Neural cell (in vitro differentiated cells): Measurements from ENCODE around the gene ESR2. TPM values are rescaled to one million over a fixed set of nuclear protein-coding genes. Genes with fewer than 3 reads are reported as not detected.

Source experiments
- H2AFZ ChIP-seq: fragments of 200-600, 300-800 bp; sonication (generic), shearing (Covaris generic); 2 replicates; pipeline ENCODE4 v1.6.0; 2014; ENCODE audit warnings: low read depth, mild to moderate bottlenecking, antibody characterized with exemption, low read length, moderate library complexity
- H3F3A ChIP-seq: fragments of 200-600 bp; shearing (Covaris generic); 2 replicates; pipeline ENCODE4 v1.6.1; 2016; ENCODE audit warnings: mild to moderate bottlenecking, moderate library complexity, mixed read lengths, antibody characterized with exemption, low read length; ENCODE audit not compliant: insufficient read depth, poor library complexity, severe bottlenecking
- H3K27ac ChIP-seq: fragments of 200-600, 300-800 bp; sonication (generic), shearing (Covaris generic); 2 replicates; pipeline ENCODE4 v1.5.1; 2014; ENCODE audit warnings: mild to moderate bottlenecking, low read length, moderate library complexity
- H3K27me3 ChIP-seq: fragments of 300-800, 200-600 bp; sonication (generic), shearing (Covaris generic); 2 replicates; pipeline ENCODE4 v1.6.0; 2014; ENCODE audit warnings: mild to moderate bottlenecking, low read depth, low read length, moderate library complexity; ENCODE audit not compliant: insufficient read depth
- H3K36me3 ChIP-seq: fragments of 300-800, 200-600 bp; sonication (generic), shearing (Covaris generic); 2 replicates; pipeline ENCODE4 v1.5.1; 2014; ENCODE audit warnings: mild to moderate bottlenecking, antibody characterized with exemption, low read length, moderate library complexity; ENCODE audit not compliant: insufficient read depth
- H3K4me2 ChIP-seq: fragments of 300-800, 200-600 bp; sonication (generic), shearing (Covaris generic); 2 replicates; pipeline ENCODE4 v1.6.0; 2014; ENCODE audit warnings: mild to moderate bottlenecking, low read length
- H3K4me3 ChIP-seq: fragments of 300-800, 200-600 bp; sonication (generic), shearing (Covaris generic); 2 replicates; pipeline ENCODE4 v1.5.1; 2014; ENCODE audit warnings: mild to moderate bottlenecking, low read length, moderate library complexity
- H3K79me2 ChIP-seq: fragments of 200-600 bp; shearing (Covaris generic); replicated peaks from 2 replicates; pipeline ENCODE4 v1.6.0; 2014; ENCODE audit warnings: mild to moderate bottlenecking, low read length, moderate library complexity; ENCODE audit not compliant: insufficient read depth
- H3K9ac ChIP-seq: fragments of 300-800, 200-600 bp; sonication (generic), shearing (Covaris generic); 2 replicates; pipeline ENCODE4 v1.6.1; 2016; ENCODE audit warnings: mild to moderate bottlenecking, low read length, mixed read lengths
- H3K9me2 ChIP-seq: fragments of 200-600 bp; shearing (Covaris generic); 2 replicates; pipeline ENCODE4 v1.6.1; 2016; ENCODE audit warnings: mild to moderate bottlenecking, low read length, mixed read lengths; ENCODE audit not compliant: insufficient read depth
- H3K9me3 ChIP-seq: fragments of 200-600, 300-800 bp; sonication (generic), shearing (Covaris generic); 2 replicates; pipeline ENCODE4 v1.6.1; 2016; ENCODE audit warnings: mild to moderate bottlenecking, mixed run types, low read length, moderate library complexity, mixed read lengths
- H4K20me1 ChIP-seq: fragments of 200-600 bp; shearing (Covaris generic); 2 replicates; pipeline ENCODE4 v1.6.1; 2016; ENCODE audit warnings: mild to moderate bottlenecking, mixed run types; ENCODE audit not compliant: insufficient read depth
- EP300 ChIP-seq: fragments of 450-650 bp; conservative IDR thresholded peaks from 2 replicates; pipeline ENCODE4 v1.6.1; 2014; ENCODE audit warnings: antibody characterized with exemption, mild to moderate bottlenecking, moderate library complexity; ENCODE audit not compliant: poor library complexity, severe bottlenecking
- EZH2 ChIP-seq: fragments of 200-600, 300-800 bp; shearing (Covaris generic), sonication (generic); IDR thresholded peaks from 2 replicates; pipeline ENCODE4 v1.6.1; 2014; ENCODE audit warnings: antibody characterized with exemption, low read length, borderline replicate concordance, mild to moderate bottlenecking; ENCODE audit not compliant: insufficient read depth, poor library complexity, severe bottlenecking
- MXI1 ChIP-seq: fragments of 450-650 bp; conservative IDR thresholded peaks from 2 replicates; pipeline ENCODE4 v1.6.1; 2014; ENCODE audit warnings: antibody characterized with exemption, mild to moderate bottlenecking; ENCODE audit not compliant: poor library complexity, severe bottlenecking
- POLR2AphosphoS5 ChIP-seq: IDR thresholded peaks from 2 replicates; pipeline ENCODE4 v1.6.1; 2012
- RAD21 ChIP-seq: fragments of 450-650 bp; conservative IDR thresholded peaks from 2 replicates; pipeline ENCODE4 v1.6.1; 2014; ENCODE audit warnings: antibody characterized with exemption, mild to moderate bottlenecking, moderate library complexity
- SMC3 ChIP-seq: fragments of 450-650 bp; conservative IDR thresholded peaks from 2 replicates; pipeline ENCODE4 v1.6.1; 2014; ENCODE audit warnings: antibody characterized with exemption, mild to moderate bottlenecking, moderate library complexity; ENCODE audit not compliant: poor library complexity
- TAF1 ChIP-seq: IDR thresholded peaks from 2 replicates; pipeline ENCODE4 v1.6.1; 2012; ENCODE audit warnings: low read depth
- polyA plus RNA-seq: library from polyadenylated mRNA; depleted of rRNA; stranded (reverse); fragments of >200 nt; gene quantifications from 2 replicates; pipeline ENCODE4 v1.2.3, GENCODE V29; 2014
- TF ChIP-seq, protein P1 (sequence below): IDR thresholded peaks from 2 replicates; pipeline ENCODE4 v1.6.1; 2012; ENCODE audit warnings: borderline replicate concordance
- TF ChIP-seq, protein P2 (sequence below): fragments of 450-650 bp; IDR thresholded peaks from 2 replicates; pipeline ENCODE4 v1.5.1; 2014; ENCODE audit warnings: antibody characterized with exemption, mild to moderate bottlenecking, moderate library complexity; ENCODE audit not compliant: poor library complexity, severe bottlenecking

ESR2 gene
- polyA plus RNA-seq, 1 donor from 2014 or later: 0.35 TPM

DNA sequence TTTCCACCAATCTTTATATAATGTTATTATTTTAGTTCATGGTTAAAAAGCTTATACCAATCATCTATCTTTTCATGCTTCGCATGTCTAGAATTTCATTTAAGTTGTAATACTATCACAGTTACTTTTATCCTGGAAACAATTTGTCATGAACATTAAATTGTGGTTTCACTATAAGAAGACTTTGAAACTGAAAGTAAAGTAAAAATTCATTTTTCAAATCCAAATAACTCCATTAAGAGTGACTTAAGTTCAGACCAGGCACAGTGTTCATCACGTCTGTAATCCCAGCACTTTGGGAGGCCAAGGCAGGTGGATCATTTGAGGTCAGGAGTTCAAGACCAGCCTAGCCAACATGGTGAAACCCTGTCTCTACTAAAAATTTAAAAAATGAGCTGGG, 12.4 kb downstream of the ESR2 start:
- Histone ChIP-seq H3K9ac (no peak overlapping the region), H3K4me3 (no peak overlapping the region), H3K27ac (no peak overlapping the region), H3K79me2 (no peaks in the 10 kb centered on the region), H4K20me1 (no peaks in the 10 kb centered on the region), H3K4me2 (no peak overlapping the region), H3F3A (no peaks in the 10 kb centered on the region), H2AFZ (no peak overlapping the region), H3K9me3 (no peaks in the 10 kb centered on the region), H3K27me3 (no peaks in the 10 kb centered on the region), H3K36me3 (no peaks in the 10 kb centered on the region), H3K9me2 (no peaks in the 10 kb centered on the region)
- TF ChIP-seq, protein P1, sequence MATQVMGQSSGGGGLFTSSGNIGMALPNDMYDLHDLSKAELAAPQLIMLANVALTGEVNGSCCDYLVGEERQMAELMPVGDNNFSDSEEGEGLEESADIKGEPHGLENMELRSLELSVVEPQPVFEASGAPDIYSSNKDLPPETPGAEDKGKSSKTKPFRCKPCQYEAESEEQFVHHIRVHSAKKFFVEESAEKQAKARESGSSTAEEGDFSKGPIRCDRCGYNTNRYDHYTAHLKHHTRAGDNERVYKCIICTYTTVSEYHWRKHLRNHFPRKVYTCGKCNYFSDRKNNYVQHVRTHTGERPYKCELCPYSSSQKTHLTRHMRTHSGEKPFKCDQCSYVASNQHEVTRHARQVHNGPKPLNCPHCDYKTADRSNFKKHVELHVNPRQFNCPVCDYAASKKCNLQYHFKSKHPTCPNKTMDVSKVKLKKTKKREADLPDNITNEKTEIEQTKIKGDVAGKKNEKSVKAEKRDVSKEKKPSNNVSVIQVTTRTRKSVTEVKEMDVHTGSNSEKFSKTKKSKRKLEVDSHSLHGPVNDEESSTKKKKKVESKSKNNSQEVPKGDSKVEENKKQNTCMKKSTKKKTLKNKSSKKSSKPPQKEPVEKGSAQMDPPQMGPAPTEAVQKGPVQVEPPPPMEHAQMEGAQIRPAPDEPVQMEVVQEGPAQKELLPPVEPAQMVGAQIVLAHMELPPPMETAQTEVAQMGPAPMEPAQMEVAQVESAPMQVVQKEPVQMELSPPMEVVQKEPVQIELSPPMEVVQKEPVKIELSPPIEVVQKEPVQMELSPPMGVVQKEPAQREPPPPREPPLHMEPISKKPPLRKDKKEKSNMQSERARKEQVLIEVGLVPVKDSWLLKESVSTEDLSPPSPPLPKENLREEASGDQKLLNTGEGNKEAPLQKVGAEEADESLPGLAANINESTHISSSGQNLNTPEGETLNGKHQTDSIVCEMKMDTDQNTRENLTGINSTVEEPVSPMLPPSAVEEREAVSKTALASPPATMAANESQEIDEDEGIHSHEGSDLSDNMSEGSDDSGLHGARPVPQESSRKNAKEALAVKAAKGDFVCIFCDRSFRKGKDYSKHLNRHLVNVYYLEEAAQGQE: no peak
- TF ChIP-seq EZH2 (no peak), POLR2AphosphoS5 (no peak), RAD21 (no peak), MXI1 (no peak), SMC3 (no peak), TAF1 (no peak), EP300 (no peak)
- TF ChIP-seq, protein P2, sequence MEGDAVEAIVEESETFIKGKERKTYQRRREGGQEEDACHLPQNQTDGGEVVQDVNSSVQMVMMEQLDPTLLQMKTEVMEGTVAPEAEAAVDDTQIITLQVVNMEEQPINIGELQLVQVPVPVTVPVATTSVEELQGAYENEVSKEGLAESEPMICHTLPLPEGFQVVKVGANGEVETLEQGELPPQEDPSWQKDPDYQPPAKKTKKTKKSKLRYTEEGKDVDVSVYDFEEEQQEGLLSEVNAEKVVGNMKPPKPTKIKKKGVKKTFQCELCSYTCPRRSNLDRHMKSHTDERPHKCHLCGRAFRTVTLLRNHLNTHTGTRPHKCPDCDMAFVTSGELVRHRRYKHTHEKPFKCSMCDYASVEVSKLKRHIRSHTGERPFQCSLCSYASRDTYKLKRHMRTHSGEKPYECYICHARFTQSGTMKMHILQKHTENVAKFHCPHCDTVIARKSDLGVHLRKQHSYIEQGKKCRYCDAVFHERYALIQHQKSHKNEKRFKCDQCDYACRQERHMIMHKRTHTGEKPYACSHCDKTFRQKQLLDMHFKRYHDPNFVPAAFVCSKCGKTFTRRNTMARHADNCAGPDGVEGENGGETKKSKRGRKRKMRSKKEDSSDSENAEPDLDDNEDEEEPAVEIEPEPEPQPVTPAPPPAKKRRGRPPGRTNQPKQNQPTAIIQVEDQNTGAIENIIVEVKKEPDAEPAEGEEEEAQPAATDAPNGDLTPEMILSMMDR: no peak

DNA sequence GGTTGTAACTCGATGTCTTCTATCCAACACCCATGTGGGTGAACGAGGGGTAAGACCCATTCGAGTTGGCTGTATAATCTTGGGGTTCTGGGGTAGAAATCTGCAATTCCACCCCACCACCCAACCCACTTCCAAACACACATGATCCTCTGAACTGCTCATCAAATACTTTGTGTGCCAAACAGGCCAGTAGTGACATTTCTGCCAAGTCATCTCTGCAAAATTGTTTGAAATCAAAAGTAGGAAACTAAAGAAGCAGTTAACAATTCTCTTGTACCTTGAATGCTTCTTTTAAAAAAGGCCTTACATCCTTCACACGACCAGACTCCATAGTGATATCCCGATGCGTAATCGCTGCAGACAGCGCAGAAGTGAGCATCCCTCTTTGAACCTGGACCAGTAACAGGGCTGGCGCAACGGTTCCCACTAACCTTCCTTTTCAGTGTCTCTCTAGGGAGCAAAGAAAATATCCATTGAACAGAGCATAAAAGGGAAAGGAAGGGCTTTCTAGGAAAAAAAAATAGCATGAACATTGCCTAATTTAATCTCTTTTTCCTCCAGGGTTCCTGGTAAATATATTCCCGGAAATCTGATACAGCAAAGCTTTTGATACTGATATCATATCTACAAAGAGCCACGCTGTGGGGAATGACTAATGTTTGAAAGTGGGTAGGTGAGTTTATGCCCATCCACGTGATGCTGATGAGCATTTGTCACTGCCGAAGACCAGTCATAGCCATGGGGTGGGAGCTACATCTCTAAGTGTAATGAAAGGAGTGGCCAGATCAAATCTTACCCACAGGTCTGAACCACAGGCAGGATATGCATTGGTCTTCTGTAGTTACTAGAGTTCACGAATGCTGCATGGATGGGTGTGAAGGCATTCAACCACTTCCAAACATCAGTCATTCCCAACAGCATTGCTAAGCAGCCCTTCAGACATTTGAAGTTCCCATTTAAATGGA, 14.2 kb downstream of the ESR2 start:
- no peaks in the 10 kb centered on the region for H3K36me3 ChIP-seq
- no peaks in the 10 kb centered on the region for H4K20me1 ChIP-seq
- H3K27ac ChIP-seq: no peak overlapping the region
- no peaks in the 10 kb centered on the region for H3K9me3 ChIP-seq
- no peaks in the 10 kb centered on the region for H3K27me3 ChIP-seq
- TF ChIP-seq, protein P2: no peak
- TF ChIP-seq EZH2 (no peak), TAF1 (no peak), SMC3 (no peak), MXI1 (no peak), POLR2AphosphoS5 (no peak), EP300 (no peak), RAD21 (no peak)
- TF ChIP-seq, protein P1: no peak
- no peak overlapping the region for H2AFZ ChIP-seq
- H3K9ac ChIP-seq: no peak overlapping the region
- H3F3A ChIP-seq: no peaks in the 10 kb centered on the region
- no peaks in the 10 kb centered on the region for H3K9me2 ChIP-seq
- H3K4me3 ChIP-seq: no peak overlapping the region
- H3K4me2 ChIP-seq: no peak overlapping the region
- H3K79me2 ChIP-seq: no peaks in the 10 kb centered on the region
